Spinal cord (tissue), 10 donors: ENCODE results near the gene LAMA3. TPM values are rescaled to one million over a fixed set of nuclear protein-coding genes. Genes with fewer than 3 reads are reported as not detected.
A peak's percentile ranks its signal among the peaks of the same experiment; 100 is the strongest.
"Not testable (repeated sequence)": the region's sequence is repeated elsewhere in the genome, so short reads cannot be mapped to it uniquely, and the experiment has no call there.

ENCODE experiments used
- DNase-seq, 6 donors: peaks; one replicate each; pipeline versions ENCODE4 v3.0.0 to v3.0.0-alpha.2; 2013 to 2015; ENCODE audit warnings: low spot score in 6 of 6, low read depth in 4 of 6
- H3K27ac ChIP-seq: one replicate; pipeline ENCODE4 v1.5.1; 2013; ENCODE audit warnings: low read depth, low read length, control low read depth
- H3K27me3 ChIP-seq: one replicate; pipeline ENCODE4 v1.6.1; 2013; ENCODE audit warnings: low read length; ENCODE audit not compliant: control insufficient read depth, insufficient read depth
- H3K36me3 ChIP-seq: one replicate; pipeline ENCODE4 v1.6.1; 2013; ENCODE audit warnings: low read length; ENCODE audit not compliant: control insufficient read depth, insufficient read depth
- H3K4me1 ChIP-seq: one replicate; pipeline ENCODE4 v1.6.1; 2013; ENCODE audit warnings: low read length; ENCODE audit not compliant: control insufficient read depth, insufficient read depth
- H3K4me3 ChIP-seq: one replicate; pipeline ENCODE4 v1.5.1; 2013; ENCODE audit warnings: low read depth, low read length, control low read depth
- H3K9me3 ChIP-seq: one replicate; pipeline ENCODE4 v1.6.1; 2013; ENCODE audit warnings: low read length; ENCODE audit not compliant: control insufficient read depth, insufficient read depth
- WGBS: methylation state at CpG from one replicate; pipeline ENCODE4 v1.1.5; 2013; ENCODE audit warnings: missing lambda C conversion rate; ENCODE audit not compliant: insufficient coverage; 5-methylcytosine and 5-hydroxymethylcytosine counted together
- polyA plus RNA-seq, 2 donors: library from polyadenylated mRNA; unstranded; fragments of 120-200 nt; gene quantifications; one replicate each; pipeline ENCODE4 v1.2.1, GENCODE V29; 2013; ENCODE audit not compliant: insufficient read length in 2 of 2
- total RNA-seq, 2 donors: library from RNA; depleted of rRNA in 1 of 2; stranded (reverse); fragments of 120-200 nt in 1 of 2; fragments of >200 nt in 1 of 2; gene quantifications; one replicate each; pipeline versions ENCODE4 v1.2.3 to v1.2.4, GENCODE V29; 2013 to 2014
- donor health status: healthy.

Gene LAMA3
- total and polyA plus RNA-seq, 4 donors = 5.8 to 10.4 (median 8.1) TPM

DNA sequence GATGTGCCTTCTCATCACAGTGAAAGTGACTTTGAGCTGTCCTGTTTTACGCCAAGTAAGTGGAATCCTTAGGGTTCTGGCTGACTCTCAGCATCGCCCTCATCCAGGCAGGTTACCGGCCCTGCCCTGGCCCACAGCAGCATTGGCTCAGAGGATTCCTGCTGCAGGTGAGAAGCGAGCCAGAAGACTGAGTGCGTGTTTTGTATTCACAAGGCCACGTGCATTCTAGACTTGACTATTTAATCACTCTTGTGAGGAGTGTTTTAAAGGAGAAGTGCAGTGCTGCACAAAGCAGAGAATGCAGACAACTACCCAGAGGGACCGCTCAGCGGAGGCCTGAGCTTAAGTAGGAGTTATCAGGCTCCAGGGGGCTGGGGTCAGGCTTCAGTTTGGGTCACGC, 48.3 kb downstream of the LAMA3 start:
- no peaks in the 10 kb centered on the region for H3K9me3 ChIP-seq
- no peak overlapping the region for H3K4me3 ChIP-seq
- 78% methylated on average over 4 of the region's 9 CpGs for WGBS
- no peaks in the 10 kb centered on the region for H3K27me3 ChIP-seq
- H3K36me3 ChIP-seq = no peaks in the 10 kb centered on the region
- no peak overlapping the region for H3K27ac ChIP-seq
- peaks cover 5% of the 10 kb centered on the region for H3K4me1 ChIP-seq
- peak in 1 of 6 donors; percentile 43 for DNase-seq

DNA sequence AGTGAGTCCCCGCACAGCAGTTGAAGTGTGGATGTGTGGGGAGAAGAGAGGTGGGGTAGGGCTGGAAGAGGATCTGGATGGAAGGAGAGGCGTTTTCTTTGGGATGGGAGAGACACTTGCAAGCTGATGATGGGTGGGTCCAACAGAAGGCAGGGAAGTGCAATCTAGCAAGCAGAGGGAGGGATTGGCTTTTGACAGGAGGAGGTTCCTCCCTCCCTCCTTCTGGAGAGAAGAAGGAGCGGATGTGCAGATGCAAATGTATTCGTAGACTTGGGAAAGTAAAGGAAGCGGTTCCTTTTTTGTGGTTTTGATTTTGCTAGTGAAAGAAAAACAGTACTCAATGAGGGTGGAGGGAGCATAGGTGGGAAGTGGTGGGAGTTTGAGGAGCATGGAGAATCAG, 48.9 kb downstream of the LAMA3 start:
- H3K4me1 ChIP-seq = peaks cover 5% of the 10 kb centered on the region
- WGBS = 89% methylated on average over 4 of the region's 5 CpGs
- no peaks in the 10 kb centered on the region for H3K9me3 ChIP-seq
- no peak for DNase-seq
- H3K4me3 ChIP-seq = no peak overlapping the region
- H3K27ac ChIP-seq = no peak overlapping the region
- no peaks in the 10 kb centered on the region for H3K27me3 ChIP-seq
- H3K36me3 ChIP-seq = no peaks in the 10 kb centered on the region

DNA sequence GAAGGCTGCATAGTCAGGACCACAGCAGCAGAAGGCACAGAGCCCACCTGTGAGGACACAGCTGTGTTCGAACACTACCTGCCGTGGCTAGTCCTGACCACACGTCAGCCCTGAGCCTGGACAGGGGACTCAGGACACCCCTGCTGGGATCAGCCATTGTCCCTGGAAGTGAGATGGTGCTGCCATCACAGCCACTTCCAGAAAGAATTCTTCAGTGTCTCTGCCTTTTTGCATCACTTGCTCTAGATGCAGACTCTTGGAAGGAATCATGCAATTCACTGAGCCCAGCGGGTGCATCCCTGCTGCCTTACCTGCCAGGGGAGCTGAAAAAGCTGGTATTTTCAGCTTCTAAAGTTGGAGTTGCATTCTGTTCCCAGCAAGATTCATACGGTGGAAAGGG, 49.3 kb downstream of the LAMA3 start:
- no peak for DNase-seq
- Histone ChIP-seq H3K9me3 (no peaks in the 10 kb centered on the region), H3K27ac (no peak overlapping the region), H3K36me3 (no peaks in the 10 kb centered on the region), H3K27me3 (no peaks in the 10 kb centered on the region), H3K4me3 (no peak overlapping the region), H3K4me1 (peaks cover 5% of the 10 kb centered on the region)
- WGBS = 85% methylated on average over 5 of the region's 5 CpGs

GRCh38 chr18:23740105-23740830, 51.0 kb downstream of the LAMA3 start:
- Histone ChIP-seq H3K27ac (no peak overlapping the region), H3K4me3 (no peak overlapping the region), H3K27me3 (no peaks in the 10 kb centered on the region), H3K4me1 (peaks cover 5% of the 10 kb centered on the region), H3K9me3 (no peaks in the 10 kb centered on the region), H3K36me3 (no peaks in the 10 kb centered on the region)
- WGBS = no CpG with 5 or more reads among the region's 4 CpGs
- DNase-seq = peak in 2 of 6 donors; percentile 43 to 49

DNA sequence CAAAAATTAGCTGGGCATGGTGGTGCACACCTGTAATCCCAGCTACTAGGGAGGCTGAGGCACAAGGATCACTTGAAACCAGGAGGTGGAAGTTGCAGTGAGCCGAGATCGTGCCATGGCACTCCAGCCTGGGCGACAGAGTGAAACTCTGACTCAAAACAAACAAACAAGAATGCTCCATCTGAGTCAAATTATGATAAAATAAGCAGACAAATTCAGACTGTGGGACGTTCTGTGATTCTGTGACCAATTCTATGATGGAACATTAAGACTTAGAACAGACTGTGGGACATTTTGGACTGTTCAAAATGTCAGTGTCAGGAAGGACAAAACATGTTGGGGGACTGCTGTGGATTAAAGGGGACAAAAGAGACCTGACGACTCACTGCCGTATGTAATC, 52.7 kb downstream of the LAMA3 start:
- not testable (repeated sequence) for H3K27ac ChIP-seq, H3K4me3 ChIP-seq, H3K4me1 ChIP-seq, H3K27me3 ChIP-seq, DNase-seq, H3K9me3 ChIP-seq, H3K36me3 ChIP-seq
- WGBS = 88% methylated on average over 6 of the region's 6 CpGs

GRCh38 chr18:23743733-23744333, 54.6 kb downstream of the LAMA3 start:
- H3K27ac ChIP-seq = no peak overlapping the region
- DNase-seq = peak in 1 of 6 donors; percentile 23
- no peaks in the 10 kb centered on the region for H3K36me3 ChIP-seq
- H3K27me3 ChIP-seq = no peaks in the 10 kb centered on the region
- no peak overlapping the region for H3K4me3 ChIP-seq
- H3K4me1 ChIP-seq = no peaks in the 10 kb centered on the region
- 94% methylated on average over 2 of the region's 4 CpGs for WGBS
- no peaks in the 10 kb centered on the region for H3K9me3 ChIP-seq

- no peak overlapping the region for H3K27ac ChIP-seq
- no peak for DNase-seq
- H3K4me1 ChIP-seq = no peaks in the 10 kb centered on the region
- no peaks in the 10 kb centered on the region for H3K36me3 ChIP-seq
- H3K27me3 ChIP-seq = no peaks in the 10 kb centered on the region
- H3K9me3 ChIP-seq = no peaks in the 10 kb centered on the region
- WGBS = no CpG with 5 or more reads among the region's 2 CpGs
- no peak overlapping the region for H3K4me3 ChIP-seq
Observed at GRCh38 chr18:23745366-23745765, 56.1 kb downstream of the LAMA3 start.

GRCh38 chr18:23746851-23747250, 57.6 kb downstream of the LAMA3 start:
- Histone ChIP-seq H3K4me3 (no peak overlapping the region), H3K36me3 (no peaks in the 10 kb centered on the region), H3K9me3 (no peaks in the 10 kb centered on the region), H3K27me3 (no peaks in the 10 kb centered on the region), H3K27ac (no peak overlapping the region), H3K4me1 (no peaks in the 10 kb centered on the region)
- no peak for DNase-seq
- 100% methylated on average over 1 of the region's 4 CpGs for WGBS

DNA sequence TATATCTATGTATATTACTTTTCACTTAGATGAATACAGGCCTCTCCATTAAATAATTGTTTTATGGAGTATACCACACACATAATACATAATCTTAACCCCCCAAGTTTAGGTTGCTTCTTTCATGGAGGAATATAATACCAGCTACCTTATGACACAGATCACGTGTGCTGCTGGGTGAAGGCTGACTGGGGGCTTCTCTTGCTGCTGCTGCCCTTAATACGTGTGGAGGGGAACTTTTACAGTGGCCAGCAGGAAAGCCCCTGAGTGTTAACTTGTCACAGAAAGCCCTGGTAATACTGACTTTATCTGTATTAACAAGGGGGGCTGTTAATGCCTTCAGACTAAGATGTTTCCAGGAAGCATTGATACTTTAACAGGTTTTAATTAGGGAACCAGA, 63.1 kb downstream of the LAMA3 start:
- no peak overlapping the region for H3K4me3 ChIP-seq
- H3K27ac ChIP-seq = peak overlapping the region; percentile 36
- DNase-seq = no peak
- no peaks in the 10 kb centered on the region for H3K36me3 ChIP-seq
- peaks cover 4% of the 10 kb centered on the region for H3K4me1 ChIP-seq
- no peaks in the 10 kb centered on the region for H3K9me3 ChIP-seq
- 63% methylated on average over 2 of the region's 2 CpGs for WGBS
- H3K27me3 ChIP-seq = no peaks in the 10 kb centered on the region

DNA sequence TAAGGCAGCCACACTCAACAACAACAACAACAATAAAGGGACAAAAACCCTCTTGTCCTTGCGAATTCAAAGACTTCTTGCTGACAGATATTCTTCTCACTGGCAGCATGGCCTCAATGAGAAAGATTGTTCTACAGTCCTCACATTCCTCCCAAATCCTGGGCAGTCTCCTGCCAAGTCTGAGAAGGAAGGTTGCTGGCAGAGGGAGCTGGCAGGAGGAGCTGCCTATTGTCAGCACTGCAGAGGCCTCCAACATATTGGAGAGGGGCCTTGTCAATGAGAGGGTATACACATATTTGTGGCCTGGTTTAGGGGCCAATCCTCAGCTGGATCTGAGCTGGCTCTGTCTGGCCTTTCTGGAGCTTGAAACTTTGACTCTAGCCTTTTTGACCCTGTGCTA, 63.5 kb downstream of the LAMA3 start:
- Histone ChIP-seq H3K9me3 (no peaks in the 10 kb centered on the region), H3K27ac (peak overlapping the region; percentile 36), H3K27me3 (no peaks in the 10 kb centered on the region), H3K4me1 (peaks cover 4% of the 10 kb centered on the region), H3K36me3 (no peaks in the 10 kb centered on the region), H3K4me3 (no peak overlapping the region)
- 67% methylated on average over 1 of the region's 1 CpG for WGBS
- DNase-seq = peak in 5 of 6 donors; percentile 36 to 89 (median 52)
